HEK293 (cell line): Measurements from ENCODE around the gene DYTN.

Experiments
- CTCF ChIA-PET: fragments of 350-600 bp; formaldehyde crosslinking; extraction: SDS; loops from one replicate; lab custom pipeline; 2021; ENCODE audit warnings: antibody characterized with exemption; lab: Yijun Ruan, JAX
- POLR2A ChIA-PET: fragments of 300-600 bp; formaldehyde crosslinking; extraction: SDS; loops from one replicate; lab custom pipeline; 2020; ENCODE audit warnings: antibody characterized with exemption, inconsistent platforms; lab: Yijun Ruan, JAX
- H3K27ac ChIP-seq: fragments of 200-500 bp; sonication (Bioruptor generic); 2 replicates; pipeline ENCODE4 v1.5.1; 2014; ENCODE audit warnings: low read depth, low read length, control low read depth, inconsistent platforms; ENCODE audit errors: extremely low read depth
- H3K36me3 ChIP-seq, 2 experiments: fragments of 200-500 bp in 1 of 2; sonication (Bioruptor generic) in 1 of 2; 1 replicate in 1 of 2; 2 replicates in 1 of 2; pipeline ENCODE4 v1.5.1; 2014 to 2017; ENCODE audit warnings: inconsistent platforms in 2 of 2, low read length in 2 of 2; ENCODE audit not compliant: control insufficient read depth in 2 of 2, insufficient read depth in 1 of 2
- H3K4me1 ChIP-seq: fragments of 200-500 bp; sonication (Bioruptor generic); 2 replicates; pipeline ENCODE4 v1.5.1; 2014; ENCODE audit warnings: mild to moderate bottlenecking, low read length, inconsistent platforms; ENCODE audit not compliant: control insufficient read depth, insufficient read depth
- H3K4me3 ChIP-seq: 2 replicates; pipeline ENCODE4 v1.5.1; 2011; ENCODE audit warnings: low read depth, mild to moderate bottlenecking, control low read depth, low read length, moderate library complexity
- H3K9me3 ChIP-seq: fragments of 200-500 bp; sonication (Bioruptor generic); 2 replicates; pipeline ENCODE4 v1.5.1; 2014; ENCODE audit warnings: low read depth, low read length, inconsistent platforms; ENCODE audit not compliant: control insufficient read depth, insufficient read depth
- CTCF ChIP-seq: fragments of 450-650 bp; formaldehyde crosslinking; IDR thresholded peaks from 2 replicates; pipeline ENCODE4 v1.5.1; 2016; ENCODE audit warnings: missing biosample characterization, missing genetic modification characterization
- EGR2 ChIP-seq: fragments of 450-650 bp; formaldehyde crosslinking; IDR thresholded peaks from 2 replicates; pipeline ENCODE4 v1.5.1; 2016; ENCODE audit warnings: low read depth, missing biosample characterization, missing genetic modification characterization
- ZNF114 ChIP-seq: fragments of 450-650 bp; formaldehyde crosslinking; IDR thresholded peaks from 2 replicates; pipeline ENCODE4 v1.5.0; 2017; ENCODE audit warnings: missing biosample characterization, missing genetic modification characterization
- ZNF121 ChIP-seq: fragments of 450-650 bp; formaldehyde crosslinking; IDR thresholded peaks from 2 replicates; pipeline ENCODE4 v1.5.1; 2016; ENCODE audit warnings: missing biosample characterization, missing genetic modification characterization
- ZNF138 ChIP-seq: fragments of 450-650 bp; formaldehyde crosslinking; IDR thresholded peaks from 2 replicates; pipeline ENCODE4 v1.5.1; 2016; ENCODE audit warnings: missing biosample characterization, missing genetic modification characterization, borderline replicate concordance
- ZNF221 ChIP-seq: fragments of 450-650 bp; formaldehyde crosslinking; IDR thresholded peaks from 2 replicates; pipeline ENCODE4 v1.5.1; 2017; ENCODE audit warnings: missing biosample characterization, missing genetic modification characterization, borderline replicate concordance
- ZNF558 ChIP-seq: fragments of 450-650 bp; formaldehyde crosslinking; IDR thresholded peaks from 2 replicates; pipeline ENCODE4 v1.5.1; 2016; ENCODE audit warnings: missing biosample characterization, missing genetic modification characterization
- ZNF654 ChIP-seq: fragments of 450-650 bp; formaldehyde crosslinking; IDR thresholded peaks from 2 replicates; pipeline ENCODE4 v1.5.1; 2016; ENCODE audit warnings: low read depth, missing biosample characterization, missing genetic modification characterization
- ZNF76 ChIP-seq: fragments of 450-650 bp; formaldehyde crosslinking; IDR thresholded peaks from 2 replicates; pipeline ENCODE4; 2016; ENCODE audit warnings: low read depth, missing biosample characterization, missing genetic modification characterization, borderline replicate concordance
- ZNF830 ChIP-seq: fragments of 450-650 bp; IDR thresholded peaks from 2 replicates; pipeline ENCODE4 v1.5.0; 2018; ENCODE audit warnings: missing biosample characterization, missing genetic modification characterization, low read depth, mild to moderate bottlenecking, moderate library complexity
- ZSCAN23 ChIP-seq: fragments of 450-650 bp; formaldehyde crosslinking; IDR thresholded peaks from 2 replicates; pipeline ENCODE4 v1.5.1; 2016; ENCODE audit warnings: missing biosample characterization, missing genetic modification characterization
- TF ChIP-seq, protein P1 (sequence below): fragments of 450-650 bp; formaldehyde crosslinking; IDR thresholded peaks from 2 replicates; pipeline ENCODE4 v1.5.1; 2016; ENCODE audit warnings: missing biosample characterization, missing genetic modification characterization

DYTN gene

GRCh38 chr2:206700156-206700555 lies 18.0 kb downstream of the DYTN start:
- Histone ChIP-seq H3K36me3 (no peaks in the 10 kb centered on the region), H3K27ac (no peak overlapping the region), H3K4me3 (no peak overlapping the region), H3K4me1 (no peaks in the 10 kb centered on the region), H3K9me3 (no peaks in the 10 kb centered on the region)
- ChIA-PET POLR2A (no interaction called here), CTCF (interaction anchor here (0.5 kb wide), 1 partner anchor 178 kb away, joined by 3 read pairs; no protein-coding TSS in a partner anchor)
- TF ChIP-seq ZNF558 (tag by site-specific recombination): no peak
- no peak for TF ChIP-seq ZNF121 (tag by site-specific recombination)
- no peak for TF ChIP-seq ZNF76 (tag by site-specific recombination)
- peak; percentile 59; the same call in 1 of the 2 replicates for TF ChIP-seq EGR2 (tag by site-specific recombination)

DNA sequence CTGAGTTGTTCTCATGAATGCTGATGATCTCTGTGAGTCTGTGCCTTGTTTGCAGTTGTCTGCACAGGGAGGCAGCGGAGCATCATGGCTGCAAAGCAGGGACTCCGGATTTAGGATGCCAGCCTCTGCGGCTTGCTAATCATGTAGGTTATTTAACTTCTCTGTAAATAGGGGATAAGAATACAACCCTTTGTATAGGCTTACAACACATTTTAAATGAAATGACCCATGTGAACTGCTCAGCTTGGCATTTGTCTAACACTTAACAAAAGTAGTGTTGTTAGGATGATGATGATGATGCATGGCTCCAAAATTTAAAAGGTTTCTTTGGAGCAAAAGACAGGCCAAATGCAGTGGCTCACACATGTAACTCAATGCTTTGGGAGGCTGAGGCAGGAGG lies 19.4 kb downstream of the DYTN start:
- TF ChIP-seq, protein P1, sequence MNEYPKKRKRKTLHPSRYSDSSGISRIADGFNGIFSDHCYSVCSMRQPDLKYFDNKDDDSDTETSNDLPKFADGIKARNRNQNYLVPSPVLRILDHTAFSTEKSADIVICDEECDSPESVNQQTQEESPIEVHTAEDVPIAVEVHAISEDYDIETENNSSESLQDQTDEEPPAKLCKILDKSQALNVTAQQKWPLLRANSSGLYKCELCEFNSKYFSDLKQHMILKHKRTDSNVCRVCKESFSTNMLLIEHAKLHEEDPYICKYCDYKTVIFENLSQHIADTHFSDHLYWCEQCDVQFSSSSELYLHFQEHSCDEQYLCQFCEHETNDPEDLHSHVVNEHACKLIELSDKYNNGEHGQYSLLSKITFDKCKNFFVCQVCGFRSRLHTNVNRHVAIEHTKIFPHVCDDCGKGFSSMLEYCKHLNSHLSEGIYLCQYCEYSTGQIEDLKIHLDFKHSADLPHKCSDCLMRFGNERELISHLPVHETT: no peak
- TF ChIP-seq ZNF221 (tag by site-specific recombination): no peak
- TF ChIP-seq ZSCAN23 (tag by site-specific recombination): no peak
- TF ChIP-seq ZNF138: no peak
- TF ChIP-seq, all 188 proteins: peak for 0
- ChIA-PET POLR2A (no interaction called here), CTCF (interaction anchor here (1.3 kb wide), 1 partner anchor 83 kb away, joined by 4 read pairs; no protein-coding TSS in a partner anchor)
- Histone ChIP-seq H3K4me3 (no peak overlapping the region), H3K4me1 (no peaks in the 10 kb centered on the region), H3K36me3 (no peaks in the 10 kb centered on the region), H3K9me3 (no peaks in the 10 kb centered on the region), H3K27ac (no peak overlapping the region)

DNA sequence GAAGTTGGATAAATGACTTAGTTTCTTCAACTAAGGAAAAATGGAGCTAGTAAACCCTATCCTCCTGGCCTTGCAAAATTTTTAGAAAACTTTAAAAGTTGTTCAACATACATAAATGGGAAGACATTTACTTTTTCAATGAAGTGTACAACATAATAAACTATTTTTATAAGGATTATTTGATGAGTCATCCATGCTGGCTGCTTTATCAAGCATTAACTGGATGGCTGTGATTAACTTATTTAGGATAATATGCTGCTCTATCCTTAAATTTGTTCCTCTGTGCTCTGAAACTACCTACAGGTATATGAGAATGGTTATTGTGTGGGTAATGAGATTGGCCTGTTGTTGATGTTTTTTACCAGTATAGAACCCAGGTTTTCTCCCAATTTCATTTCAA lies 21.3 kb downstream of the DYTN start:
- Histone ChIP-seq H3K36me3 (no peaks in the 10 kb centered on the region), H3K27ac (no peak overlapping the region), H3K9me3 (no peaks in the 10 kb centered on the region)
- no peak for TF ChIP-seq ZNF830 (tag by site-specific recombination)
- TF ChIP-seq, all 188 proteins: peak for 0
- no peak overlapping the region for H3K4me3 ChIP-seq
- POLR2A ChIA-PET: no interaction called here
- H3K4me1 ChIP-seq: no peaks in the 10 kb centered on the region
- CTCF ChIA-PET: interaction anchor here (0.5 to 1.0 kb wide), 5 partner anchors 14 to 1626 kb away, joined by 3 read pairs; no protein-coding TSS in a partner anchor

DNA sequence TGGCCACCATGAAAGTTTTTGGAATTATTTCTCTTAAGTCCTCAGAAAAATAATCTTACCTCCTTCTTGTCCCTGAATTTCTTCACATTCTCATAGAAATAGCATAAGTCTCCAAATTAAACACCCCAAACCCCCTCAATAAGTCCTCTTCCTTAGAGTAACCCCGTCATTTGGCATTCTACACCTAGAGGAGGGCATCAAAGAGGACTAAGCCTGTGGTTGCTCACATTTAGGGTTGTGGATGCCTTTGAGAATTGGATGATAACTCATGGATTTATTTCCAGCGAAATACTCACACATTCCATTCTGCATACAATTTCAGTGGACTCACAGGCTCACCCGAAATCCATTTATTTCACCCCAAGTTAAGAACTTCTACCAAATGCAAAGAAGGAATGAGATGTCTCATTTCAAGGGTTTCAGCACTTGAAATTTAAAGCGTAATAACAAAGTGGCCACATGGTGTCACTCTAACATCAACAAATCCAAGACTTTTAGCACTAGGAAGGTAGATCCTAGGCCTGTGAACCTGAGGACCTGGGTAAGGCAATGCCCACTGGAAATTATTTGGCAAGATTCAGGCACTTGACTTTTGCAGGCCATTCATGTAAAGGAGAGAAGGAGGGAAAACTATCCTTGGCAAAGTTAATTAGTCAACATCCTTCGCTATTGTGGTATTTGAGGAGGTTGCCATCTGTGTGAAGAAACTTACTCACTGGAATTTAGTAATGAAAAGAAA lies 24.6 kb downstream of the DYTN start:
- TF ChIP-seq ZNF654 (tag by site-specific recombination) (peak; percentile 74), ZNF114 (tag by site-specific recombination) (no peak), CTCF (peak; percentile 45; the same call in 1 of the 2 replicates)
- no peaks in the 10 kb centered on the region for H3K9me3 ChIP-seq
- H3K4me1 ChIP-seq: no peaks in the 10 kb centered on the region
- POLR2A ChIA-PET: interaction anchor here (0.6 kb wide), 1 partner anchor 13 kb away, joined by 4 read pairs; no protein-coding TSS in a partner anchor
- H3K27ac ChIP-seq: no peak overlapping the region
- no peak overlapping the region for H3K4me3 ChIP-seq
- no peaks in the 10 kb centered on the region for H3K36me3 ChIP-seq
- CTCF ChIA-PET: interaction anchor here (0.6 to 2.5 kb wide), 8 partner anchors 11 to 106 kb away, joined by 3 to 15 read pairs (median 4); no protein-coding TSS in a partner anchor
